Measurements from ENCODE around the gene CRIP2. TPM values are rescaled to one million over a fixed set of nuclear protein-coding genes. Genes with fewer than 3 reads are reported as not detected.

CRIP2 gene
- total RNA-seq, 4 donors from 2014 or later, result 103 to 203 (median 141) TPM

GRCh38 chr14:105475269-105476096, 862 bp downstream of the CRIP2 start:
- intact Hi-C loops (cut with DNase I; ENCODE audit: low total_unique reads), result no loop called here
- H3K4me3 ChIP-seq (ENCODE audit: low read depth, poor library complexity, severe bottlenecking), result peak overlapping the region; percentile 74
- TF ChIP-seq POLR2A (IDR thresholded peaks at IDR 0.05), result no peak
- TF ChIP-seq, protein P1, sequence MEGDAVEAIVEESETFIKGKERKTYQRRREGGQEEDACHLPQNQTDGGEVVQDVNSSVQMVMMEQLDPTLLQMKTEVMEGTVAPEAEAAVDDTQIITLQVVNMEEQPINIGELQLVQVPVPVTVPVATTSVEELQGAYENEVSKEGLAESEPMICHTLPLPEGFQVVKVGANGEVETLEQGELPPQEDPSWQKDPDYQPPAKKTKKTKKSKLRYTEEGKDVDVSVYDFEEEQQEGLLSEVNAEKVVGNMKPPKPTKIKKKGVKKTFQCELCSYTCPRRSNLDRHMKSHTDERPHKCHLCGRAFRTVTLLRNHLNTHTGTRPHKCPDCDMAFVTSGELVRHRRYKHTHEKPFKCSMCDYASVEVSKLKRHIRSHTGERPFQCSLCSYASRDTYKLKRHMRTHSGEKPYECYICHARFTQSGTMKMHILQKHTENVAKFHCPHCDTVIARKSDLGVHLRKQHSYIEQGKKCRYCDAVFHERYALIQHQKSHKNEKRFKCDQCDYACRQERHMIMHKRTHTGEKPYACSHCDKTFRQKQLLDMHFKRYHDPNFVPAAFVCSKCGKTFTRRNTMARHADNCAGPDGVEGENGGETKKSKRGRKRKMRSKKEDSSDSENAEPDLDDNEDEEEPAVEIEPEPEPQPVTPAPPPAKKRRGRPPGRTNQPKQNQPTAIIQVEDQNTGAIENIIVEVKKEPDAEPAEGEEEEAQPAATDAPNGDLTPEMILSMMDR (IDR thresholded peaks at IDR 0.05), result no peak
- peak in 1 of 2 donors; percentile 94 for DNase-seq (ENCODE audit: low spot score in 2 of 2)
- 1 to 2% methylated on average over 28 to 41 of the region's 48 CpGs for WGBS, 2 donors

GRCh38 chr14:105476097-105476830, 1.6 kb downstream of the CRIP2 start:
- peak in 1 of 2 donors; percentile 90 for DNase-seq (ENCODE audit: low spot score in 2 of 2)
- TF ChIP-seq POLR2A (IDR thresholded peaks at IDR 0.05), result no peak
- TF ChIP-seq, protein P1 (IDR thresholded peaks at IDR 0.05), result no peak
- H3K4me3 ChIP-seq (ENCODE audit: low read depth, poor library complexity, severe bottlenecking), result peak overlapping the region; percentile 74
- WGBS, 2 donors, result 5 to 15% methylated on average over 15 to 20 of the region's 21 CpGs
- intact Hi-C loops (cut with DNase I; ENCODE audit: low total_unique reads), result no loop called here

DNA sequence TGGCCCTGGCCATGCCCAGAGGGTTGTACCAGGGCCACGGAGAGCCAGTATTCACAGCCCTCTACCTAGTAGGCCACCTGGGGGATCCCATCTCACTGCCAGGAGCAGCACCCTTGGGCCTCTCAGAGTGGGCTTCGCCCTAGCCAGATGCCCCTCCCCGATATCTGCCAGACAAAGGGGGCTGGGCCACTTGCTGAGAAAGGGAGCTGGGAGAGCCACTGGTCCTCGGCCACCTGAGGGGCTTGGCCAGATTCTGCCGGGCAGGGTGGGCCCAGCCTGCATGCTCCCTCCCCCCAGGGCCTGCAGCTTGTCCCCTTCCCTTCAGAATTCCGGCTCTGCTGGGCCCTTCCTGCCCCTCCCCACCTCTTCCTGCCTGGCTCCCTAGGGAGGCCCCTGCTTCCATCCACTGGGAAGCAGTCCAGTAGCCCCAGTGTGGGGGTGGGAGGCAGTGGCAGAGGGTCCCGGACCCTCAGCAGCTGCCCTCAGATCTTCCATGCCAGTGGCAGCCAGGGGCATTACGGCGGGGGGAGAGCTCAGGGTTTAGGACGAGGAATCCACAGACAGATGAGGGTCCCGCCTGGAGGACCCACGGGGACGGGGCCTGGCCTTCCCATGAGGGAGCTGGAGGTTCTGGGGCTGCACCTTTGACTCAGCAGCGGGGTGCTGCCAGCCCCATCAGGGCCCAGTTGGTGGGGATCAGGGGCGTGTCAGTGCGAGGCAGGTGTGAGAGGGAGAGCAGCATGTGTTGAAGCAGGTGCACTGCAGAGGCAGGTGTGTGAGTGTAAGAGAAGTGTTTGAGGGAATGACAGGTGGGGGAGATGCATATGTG, 2.4 kb downstream of the CRIP2 start:
- 63 to 77% methylated on average over 8 to 16 of the region's 16 CpGs for WGBS, 2 donors
- H3K4me3 ChIP-seq (ENCODE audit: low read depth, poor library complexity, severe bottlenecking), result no peak overlapping the region
- no peak for TF ChIP-seq POLR2A (IDR thresholded peaks at IDR 0.05)
- TF ChIP-seq, protein P1 (IDR thresholded peaks at IDR 0.05), result no peak
- no peak for DNase-seq (ENCODE audit: low spot score in 2 of 2)
- intact Hi-C loops (cut with DNase I; ENCODE audit: low total_unique reads), result no loop called here

DNA sequence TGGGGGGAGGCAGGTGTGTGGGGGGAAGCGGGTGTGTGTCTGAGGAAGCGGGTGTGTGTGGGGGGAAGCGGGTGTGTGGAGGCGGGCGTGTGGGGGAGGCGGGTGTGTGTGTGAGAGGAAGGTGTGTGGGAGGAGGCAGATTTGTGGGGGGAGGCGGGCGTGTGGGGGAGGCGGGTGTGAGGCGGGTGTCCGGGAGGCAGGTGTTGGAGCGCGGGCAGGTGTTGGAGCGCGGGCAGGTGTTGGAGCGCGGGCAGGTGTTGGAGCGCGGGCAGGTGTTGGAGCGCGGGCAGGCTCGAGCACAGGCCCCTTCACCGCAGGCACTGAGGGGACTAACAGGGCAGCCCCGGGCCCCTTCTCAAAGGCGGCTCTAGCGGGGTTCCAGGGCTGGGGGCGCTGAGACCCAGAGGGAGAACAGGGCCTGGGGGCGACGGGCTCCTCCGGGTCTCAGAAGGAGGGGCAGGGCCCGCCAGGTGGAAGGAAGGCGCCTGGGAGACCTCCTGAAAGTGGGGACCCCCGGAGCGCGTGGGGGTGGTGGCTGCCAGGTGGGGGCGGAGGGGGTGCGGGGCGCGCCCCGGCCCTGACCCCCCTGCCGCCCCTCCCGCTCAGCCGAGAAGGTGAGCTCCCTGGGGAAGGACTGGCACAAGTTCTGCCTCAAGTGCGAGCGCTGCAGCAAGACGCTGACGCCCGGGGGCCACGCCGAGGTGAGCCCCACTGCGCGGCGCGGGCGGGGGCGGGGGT, 3.2 kb downstream of the CRIP2 start:
- TF ChIP-seq POLR2A (IDR thresholded peaks at IDR 0.05), result no peak
- TF ChIP-seq, protein P1 (IDR thresholded peaks at IDR 0.05), result no peak
- WGBS, 2 donors, result 61 to 69% methylated on average over 30 to 40 of the region's 56 CpGs
- no peak for DNase-seq (ENCODE audit: low spot score in 2 of 2)
- intact Hi-C loops (cut with DNase I; ENCODE audit: low total_unique reads), result no loop called here
- H3K4me3 ChIP-seq (ENCODE audit: low read depth, poor library complexity, severe bottlenecking), result no peak overlapping the region
